OCI-LY1 (cell line): ENCODE measurements around the gene TIE1.

Experiments used
- H2AFZ ChIP-seq: fragments of 200-600 bp; sonication (generic), shearing (Covaris generic); 2 replicates; pipeline ENCODE4 v1.6.0; 2014; ENCODE audit warnings: antibody characterized with exemption, mild to moderate bottlenecking, low read length
- H3F3A ChIP-seq: fragments of 200-600 bp; sonication (generic), shearing (Covaris generic); 2 replicates; pipeline ENCODE4 v1.6.0; 2014; ENCODE audit warnings: mild to moderate bottlenecking, antibody characterized with exemption, low read length, moderate library complexity; ENCODE audit not compliant: insufficient read depth
- H3K27ac ChIP-seq: fragments of 200-600 bp; sonication (generic); 2 replicates; pipeline ENCODE4 v1.5.1; 2014; ENCODE audit warnings: low read length, mixed run types, mild to moderate bottlenecking, low read depth; ENCODE audit not compliant: poor library complexity, severe bottlenecking
- H3K27me3 ChIP-seq: fragments of 200-600 bp; sonication (generic); 2 replicates; pipeline ENCODE4 v1.6.0; 2014; ENCODE audit warnings: antibody characterized with exemption, mild to moderate bottlenecking, low read length, moderate library complexity; ENCODE audit not compliant: insufficient read depth
- H3K36me3 ChIP-seq: fragments of 200-600 bp; sonication (generic); 2 replicates; pipeline ENCODE4 v1.6.1; 2014; ENCODE audit warnings: mild to moderate bottlenecking, antibody characterized with exemption, low read length, moderate library complexity, mixed read lengths; ENCODE audit not compliant: insufficient read depth
- H3K4me1 ChIP-seq: fragments of 200-600 bp; sonication (generic); 2 replicates; pipeline ENCODE4 v1.5.1; 2014; ENCODE audit warnings: mild to moderate bottlenecking, low read length, moderate library complexity; ENCODE audit not compliant: insufficient read depth, severe bottlenecking
- H3K4me2 ChIP-seq: fragments of 200-600 bp; sonication (generic), shearing (Covaris generic); 2 replicates; pipeline ENCODE4 v1.6.1; 2014; ENCODE audit warnings: low read length
- H3K4me3 ChIP-seq: fragments of 200-600 bp; sonication (generic); 2 replicates; pipeline ENCODE4 v1.5.1; 2014; ENCODE audit warnings: low read length, low read depth, mild to moderate bottlenecking, mixed read lengths; ENCODE audit not compliant: poor library complexity, severe bottlenecking
- H3K79me2 ChIP-seq: fragments of 200-600 bp; shearing (Covaris generic); 2 replicates; pipeline ENCODE4 v1.6.1; 2016; ENCODE audit warnings: mixed run types, low read length, mixed read lengths; ENCODE audit not compliant: insufficient read depth
- H3K9ac ChIP-seq: fragments of 200-600 bp; sonication (generic), shearing (Covaris generic); 2 replicates; pipeline ENCODE4 v1.6.1; 2014; ENCODE audit warnings: mild to moderate bottlenecking, low read length, mixed read lengths
- H3K9me2 ChIP-seq: fragments of 200-600 bp; sonication (generic), shearing (Covaris generic); 2 replicates; pipeline ENCODE4 v1.6.1; 2014; ENCODE audit warnings: low read depth, mild to moderate bottlenecking, low read length, mixed read lengths
- H3K9me3 ChIP-seq: fragments of 200-600 bp; shearing (Covaris generic); 2 replicates; pipeline ENCODE4 v1.6.1; 2014; ENCODE audit warnings: low read length, mixed read lengths
- H4K20me1 ChIP-seq: fragments of 200-600 bp; sonication (generic), shearing (Covaris generic); 2 replicates; pipeline ENCODE4 v1.6.0; 2016; ENCODE audit warnings: mild to moderate bottlenecking, low read length; ENCODE audit not compliant: insufficient read depth
- EZH2 ChIP-seq: fragments of 200-600 bp; sonication (generic), shearing (Covaris generic); IDR thresholded peaks from 2 replicates; pipeline ENCODE4 v1.8.0; 2017; ENCODE audit warnings: borderline replicate concordance, mixed run types, mild to moderate bottlenecking, antibody characterized with exemption, low read length, moderate library complexity, mixed read lengths
- TF ChIP-seq, protein P1 (sequence below): fragments of 200-600 bp; sonication (generic), shearing (Covaris generic); IDR thresholded peaks from 2 replicates; pipeline ENCODE4 v1.5.1; 2017; ENCODE audit warnings: mild to moderate bottlenecking, antibody characterized with exemption, low read length, moderate library complexity, mixed read lengths

TIE1 gene

DNA sequence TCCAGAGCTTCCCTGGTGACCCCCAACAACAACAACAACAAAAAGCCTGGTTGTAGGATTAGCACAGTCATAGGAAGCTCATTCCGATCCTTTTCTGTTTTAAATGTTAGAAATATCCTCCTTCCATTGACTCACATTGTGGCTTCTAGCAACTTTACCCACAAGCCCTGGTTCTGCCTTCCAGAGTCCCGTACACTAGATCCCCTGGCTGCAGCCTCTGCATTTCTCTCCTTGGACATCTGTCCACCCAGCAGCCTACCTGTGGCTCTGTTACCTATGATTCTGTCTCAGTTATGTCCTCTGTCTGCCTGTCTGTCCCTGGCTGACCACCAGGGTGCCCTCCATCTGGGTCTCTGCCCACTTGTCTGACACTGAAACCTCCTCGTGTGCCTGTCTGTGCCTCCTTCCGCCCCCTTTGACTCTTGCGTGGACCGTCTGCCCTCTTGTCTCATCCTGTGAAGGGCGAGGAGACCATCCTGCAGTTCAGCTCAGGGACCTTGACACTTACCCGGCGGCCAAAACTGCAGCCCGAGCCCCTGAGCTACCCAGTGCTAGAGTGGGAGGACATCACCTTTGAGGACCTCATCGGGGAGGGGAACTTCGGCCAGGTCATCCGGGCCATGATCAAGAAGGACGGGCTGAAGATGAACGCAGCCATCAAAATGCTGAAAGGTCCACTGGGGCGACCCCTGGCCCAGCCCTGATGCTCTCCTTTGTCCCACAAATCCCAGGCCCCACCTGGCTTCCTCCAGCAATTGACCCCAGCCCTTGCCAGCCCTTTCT, 16.1 kb downstream of the TIE1 start:
- no peaks in the 10 kb centered on the region for H3F3A ChIP-seq
- no peaks in the 10 kb centered on the region for H4K20me1 ChIP-seq
- no peaks in the 10 kb centered on the region for H3K79me2 ChIP-seq
- H3K36me3 ChIP-seq, result no peaks in the 10 kb centered on the region
- H3K4me1 ChIP-seq, result no peaks in the 10 kb centered on the region
- no peak overlapping the region for H3K27ac ChIP-seq
- no peak overlapping the region for H3K4me3 ChIP-seq
- no peaks in the 10 kb centered on the region for H3K27me3 ChIP-seq
- no peak overlapping the region for H3K4me2 ChIP-seq
- H3K9me3 ChIP-seq, result no peaks in the 10 kb centered on the region
- H3K9me2 ChIP-seq, result no peaks in the 10 kb centered on the region
- H2AFZ ChIP-seq, result no peak overlapping the region
- H3K9ac ChIP-seq, result no peak overlapping the region
- TF ChIP-seq, protein P1, sequence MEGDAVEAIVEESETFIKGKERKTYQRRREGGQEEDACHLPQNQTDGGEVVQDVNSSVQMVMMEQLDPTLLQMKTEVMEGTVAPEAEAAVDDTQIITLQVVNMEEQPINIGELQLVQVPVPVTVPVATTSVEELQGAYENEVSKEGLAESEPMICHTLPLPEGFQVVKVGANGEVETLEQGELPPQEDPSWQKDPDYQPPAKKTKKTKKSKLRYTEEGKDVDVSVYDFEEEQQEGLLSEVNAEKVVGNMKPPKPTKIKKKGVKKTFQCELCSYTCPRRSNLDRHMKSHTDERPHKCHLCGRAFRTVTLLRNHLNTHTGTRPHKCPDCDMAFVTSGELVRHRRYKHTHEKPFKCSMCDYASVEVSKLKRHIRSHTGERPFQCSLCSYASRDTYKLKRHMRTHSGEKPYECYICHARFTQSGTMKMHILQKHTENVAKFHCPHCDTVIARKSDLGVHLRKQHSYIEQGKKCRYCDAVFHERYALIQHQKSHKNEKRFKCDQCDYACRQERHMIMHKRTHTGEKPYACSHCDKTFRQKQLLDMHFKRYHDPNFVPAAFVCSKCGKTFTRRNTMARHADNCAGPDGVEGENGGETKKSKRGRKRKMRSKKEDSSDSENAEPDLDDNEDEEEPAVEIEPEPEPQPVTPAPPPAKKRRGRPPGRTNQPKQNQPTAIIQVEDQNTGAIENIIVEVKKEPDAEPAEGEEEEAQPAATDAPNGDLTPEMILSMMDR, result no peak
- no peak for TF ChIP-seq EZH2

DNA sequence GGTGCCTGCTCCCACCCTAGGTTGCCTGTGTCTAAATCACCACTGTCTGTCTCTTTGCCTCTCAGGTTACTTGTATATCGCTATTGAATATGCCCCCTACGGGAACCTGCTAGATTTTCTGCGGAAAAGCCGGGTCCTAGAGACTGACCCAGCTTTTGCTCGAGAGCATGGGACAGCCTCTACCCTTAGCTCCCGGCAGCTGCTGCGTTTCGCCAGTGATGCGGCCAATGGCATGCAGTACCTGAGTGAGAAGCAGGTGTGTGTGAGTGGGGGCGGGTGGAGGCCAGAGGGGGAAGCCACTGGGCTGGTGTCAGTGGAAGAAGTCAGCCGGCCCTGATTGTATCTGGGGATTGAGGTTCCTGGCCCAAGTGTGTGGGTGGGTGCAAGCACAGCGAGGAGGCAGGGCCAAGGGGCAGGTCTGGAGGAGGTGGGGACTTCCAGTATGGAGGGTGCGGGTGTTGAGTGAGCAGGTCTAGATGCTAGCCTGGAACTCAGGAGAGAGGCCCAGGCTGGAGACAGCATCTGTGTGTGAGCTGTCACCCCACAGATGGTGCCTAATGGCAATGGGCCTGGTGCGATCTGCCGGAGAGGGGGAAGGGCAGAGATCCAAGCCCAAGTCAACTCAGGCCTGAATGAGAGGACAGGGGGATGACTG, 17.2 kb downstream of the TIE1 start:
- no peak overlapping the region for H2AFZ ChIP-seq
- H3K36me3 ChIP-seq, result no peaks in the 10 kb centered on the region
- no peak overlapping the region for H3K4me3 ChIP-seq
- no peak for TF ChIP-seq EZH2
- TF ChIP-seq, protein P1, result no peak
- no peaks in the 10 kb centered on the region for H3K27me3 ChIP-seq
- no peaks in the 10 kb centered on the region for H3K4me1 ChIP-seq
- H3K9me2 ChIP-seq, result no peaks in the 10 kb centered on the region
- H3F3A ChIP-seq, result no peaks in the 10 kb centered on the region
- no peaks in the 10 kb centered on the region for H3K79me2 ChIP-seq
- no peak overlapping the region for H3K9ac ChIP-seq
- no peaks in the 10 kb centered on the region for H3K9me3 ChIP-seq
- no peak overlapping the region for H3K27ac ChIP-seq
- no peaks in the 10 kb centered on the region for H4K20me1 ChIP-seq
- H3K4me2 ChIP-seq, result no peak overlapping the region

DNA sequence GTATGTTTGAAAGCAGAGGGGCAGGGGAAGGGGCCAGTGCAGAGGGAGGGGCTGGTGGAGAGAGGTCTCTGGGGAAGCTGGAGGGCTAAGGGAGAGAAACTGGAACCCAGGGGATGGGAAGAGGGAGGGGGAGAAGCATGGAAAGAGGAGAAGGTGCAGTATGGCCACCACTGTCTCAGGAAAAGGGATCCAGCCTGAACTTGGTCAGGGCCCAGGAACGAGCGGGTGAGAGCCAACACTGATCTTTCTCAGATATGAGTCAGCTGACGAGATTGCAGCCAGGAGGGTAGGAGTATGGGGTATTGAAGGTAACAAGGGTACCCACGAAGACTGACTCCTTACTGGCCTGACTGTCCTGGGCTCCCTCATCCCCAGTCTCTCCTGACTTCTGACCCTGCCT, 18.0 kb downstream of the TIE1 start:
- no peak for TF ChIP-seq EZH2
- TF ChIP-seq, protein P1, result no peak
- Histone ChIP-seq H3F3A (no peaks in the 10 kb centered on the region), H3K36me3 (no peaks in the 10 kb centered on the region), H3K79me2 (no peaks in the 10 kb centered on the region), H3K9ac (no peak overlapping the region), H4K20me1 (no peaks in the 10 kb centered on the region), H2AFZ (no peak overlapping the region), H3K4me2 (no peak overlapping the region), H3K9me3 (no peaks in the 10 kb centered on the region), H3K27ac (no peak overlapping the region), H3K9me2 (no peaks in the 10 kb centered on the region), H3K4me3 (no peak overlapping the region), H3K27me3 (no peaks in the 10 kb centered on the region), H3K4me1 (no peaks in the 10 kb centered on the region)
